ENCODE results near the gene SEMA3E. TPM values are rescaled to one million over a fixed set of nuclear protein-coding genes. Genes with fewer than 3 reads are reported as not detected.

Gene SEMA3E
- total and polyA plus RNA-seq, 9 of the 15 experiments (the other 6 are each of a cell fraction or from before 2014, with no cell fraction given), result 0.01 to 1.4 (median 0.14) TPM; not detected in 2

- TF ChIP-seq DMBX1 (CRISPR knock-in tag; IDR thresholded peaks at IDR 0.05; ENCODE audit: borderline replicate concordance) (no peak), ZBED1 (IDR thresholded peaks at IDR 0.05) (no peak), ZNF76 (CRISPR knock-in tag; IDR thresholded peaks at IDR 0.05; ENCODE audit: borderline replicate concordance) (no peak)
Observed at GRCh38 chr7:83640731-83641537, 8.0 kb downstream of the SEMA3E start (continued).

GRCh38 chr7:83640240-83640639 is 8.7 kb downstream of the SEMA3E start:
- H3K4me2 ChIP-seq (ENCODE audit: insufficient read depth, low read length), result no peak overlapping the region
- H3K27ac ChIP-seq (ENCODE audit: extremely low read depth, low read depth, low read length), result no peak overlapping the region
- no peaks in the 10 kb centered on the region for H3K4me1 ChIP-seq (replicated peaks in 1 of 2; ENCODE audit: control insufficient read depth in 2 of 2, insufficient read depth in 2 of 2, low read length in 2 of 2)
- no peaks in the 10 kb centered on the region; the same call in 1 of the 2 replicates for H3K9me3 ChIP-seq (replicated peaks; ENCODE audit: control insufficient read depth, insufficient read depth, low read depth, low read length)
- POLR2A ChIA-PET, result no interaction called here
- no peak overlapping the region for H3K9ac ChIP-seq (ENCODE audit: insufficient read depth in 1 of 2, low read depth in 2 of 2, low read length in 2 of 2)
- 0% methylated on average over 1 of the region's 1 CpG for WGBS (ENCODE audit: insufficient coverage, low coverage, missing lambda C conversion rate)
- H3K9me1 ChIP-seq (ENCODE audit: control insufficient read depth, insufficient read depth, low read length), result no peaks in the 10 kb centered on the region
- no peaks in the 10 kb centered on the region for H3K27me3 ChIP-seq (ENCODE audit: control insufficient read depth in 2 of 2, insufficient read depth in 2 of 2, low read length in 2 of 2)
- no peaks in the 10 kb centered on the region for H4K20me1 ChIP-seq (replicated peaks; ENCODE audit: control insufficient read depth, insufficient read depth, low read length)
- FAIRE-seq, result no peak
- no peaks in the 10 kb centered on the region for H3K79me2 ChIP-seq (ENCODE audit: control insufficient read depth, insufficient read depth, low read length)
- no peak for ATAC-seq
- H3K4me3 ChIP-seq, result no peak overlapping the region
- in situ Hi-C loops (cut with MboI), result no loop called here
- intact Hi-C loops (cut with micrococcal nuclease), result no loop called here
- H2AFZ ChIP-seq (ENCODE audit: low read depth, low read length), result no peak overlapping the region
- no TSS peak for BruUV-seq (replicated peaks)
- no peak for DNase-seq (ENCODE audit: extremely low read depth in 1 of 4, low spot score in 3 of 4)
- CTCF ChIA-PET (ENCODE audit: low intra/inter-chr PET ratio), result no interaction called here
- no peaks in the 10 kb centered on the region for H3K36me3 ChIP-seq (ENCODE audit: control insufficient read depth, insufficient read depth, low read length)
- TF ChIP-seq MLX (CRISPR knock-in tag; conservative IDR thresholded peaks at IDR 0.05) (no peak), CEBPZ (IDR thresholded peaks at IDR 0.05; ENCODE audit: borderline replicate concordance, low read depth, low read length) (no peak), ZNF133 (CRISPR knock-in tag; IDR thresholded peaks at IDR 0.05) (no peak), SP1 (CRISPR knock-in tag; IDR thresholded peaks at IDR 0.05) (no peak), ZNF224 (CRISPR knock-in tag; IDR thresholded peaks at IDR 0.05) (no peak), ZNF586 (CRISPR knock-in tag; conservative IDR thresholded peaks at IDR 0.05) (no peak), CC2D1A (IDR thresholded peaks at IDR 0.05) (no peak), HIVEP1 (CRISPR knock-in tag; IDR thresholded peaks at IDR 0.05) (no peak), KLF1 (tag; IDR thresholded peaks at IDR 0.05) (no peak), TEAD4 (IDR thresholded peaks at IDR 0.05; ENCODE audit: low read length) (no peak), TEAD4 (CRISPR knock-in tag; IDR thresholded peaks at IDR 0.05; ENCODE audit: borderline replicate concordance) (no peak), L3MBTL2 (IDR thresholded peaks at IDR 0.05) (no peak), GTF2F1 (IDR thresholded peaks at IDR 0.05; ENCODE audit: low read depth, low read length) (no peak), ARID3A (IDR thresholded peaks at IDR 0.05; ENCODE audit: borderline replicate concordance, low read depth, low read length) (no peak)
